Muscle layer of colon (tissue), 2 donors: ENCODE data around the gene ELFN2.
"Not testable (repeated sequence)": the region's sequence is repeated elsewhere in the genome, so short reads cannot be mapped to it uniquely, and the experiment has no call there.

ENCODE experiments used
- H3K27ac ChIP-seq: one replicate; pipeline ENCODE4 v1.7.0; 2013; ENCODE audit warnings: low read depth, mild to moderate bottlenecking, low read length, moderate library complexity
- H3K27me3 ChIP-seq, 2 donors: one replicate each; pipeline ENCODE4 v1.7.0; 2013; ENCODE audit warnings: low read length in 2 of 2, mild to moderate bottlenecking in 2 of 2; ENCODE audit not compliant: insufficient read depth in 2 of 2, control insufficient read depth in 1 of 2
- H3K36me3 ChIP-seq: one replicate; pipeline ENCODE4 v1.7.0; 2013; ENCODE audit warnings: mild to moderate bottlenecking, low read length; ENCODE audit not compliant: insufficient read depth
- H3K4me1 ChIP-seq: one replicate; pipeline ENCODE4 v1.7.0; 2013; ENCODE audit warnings: mild to moderate bottlenecking, low read length; ENCODE audit not compliant: insufficient read depth
- H3K4me3 ChIP-seq, 2 donors: one replicate each; pipeline ENCODE4 v1.7.0; 2013; ENCODE audit warnings: low read length in 2 of 2, low read depth in 1 of 2, mild to moderate bottlenecking in 1 of 2, moderate library complexity in 1 of 2
- H3K9ac ChIP-seq: one replicate; pipeline ENCODE4 v1.7.0; 2013; ENCODE audit warnings: low read length
- H3K9me3 ChIP-seq: one replicate; pipeline ENCODE4 v1.7.0; 2013; ENCODE audit warnings: mild to moderate bottlenecking, low read length
- donor health status: abdominal sarcoma.
- donor health status: Adenocarcinoma of cecum.

ELFN2 gene

DNA sequence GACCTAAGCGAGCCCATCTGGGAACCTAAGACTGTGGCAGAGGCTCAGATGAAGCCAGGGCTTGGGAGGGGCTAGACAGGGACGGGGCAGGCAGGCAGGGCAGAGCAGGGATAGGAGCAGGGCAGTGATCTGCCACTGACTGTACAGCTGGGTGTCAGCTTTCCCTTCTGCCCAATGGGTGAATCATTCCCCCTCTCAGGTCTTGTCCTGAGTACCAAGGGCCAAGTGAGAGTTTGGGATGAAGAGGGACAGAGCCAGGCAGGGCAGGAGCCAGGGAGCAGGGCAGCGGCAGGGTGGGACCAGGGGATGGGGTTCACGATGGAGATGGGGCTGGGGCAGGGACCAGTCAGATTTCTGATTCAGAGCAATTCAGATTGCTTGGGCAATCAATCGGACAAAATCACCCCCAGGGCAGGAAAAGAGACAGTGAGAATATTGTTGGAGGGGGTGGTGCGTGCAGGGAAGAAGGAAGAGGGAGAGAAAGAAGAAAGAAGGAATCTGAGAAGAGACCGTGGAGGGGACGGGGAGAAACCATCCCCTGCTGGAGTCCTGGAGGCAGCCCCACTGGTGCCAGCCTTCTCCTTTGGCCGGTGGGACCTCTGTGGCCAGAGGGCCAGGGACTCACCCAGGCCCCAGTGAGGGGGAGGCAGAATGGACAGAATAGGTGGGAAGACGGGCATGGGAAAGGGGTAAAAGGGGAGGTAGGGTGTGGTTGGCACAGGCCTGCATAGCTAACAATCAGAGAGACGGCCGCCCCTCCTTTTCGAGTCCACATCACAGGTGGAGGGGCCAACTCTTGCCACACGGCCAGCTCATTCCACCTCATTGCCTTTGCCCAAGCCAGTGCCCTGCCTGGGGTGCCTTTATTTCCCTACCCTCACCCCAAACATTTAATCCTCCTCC is 97.8 kb downstream of the ELFN2 start:
- Histone ChIP-seq H3K9me3 (no peaks in the 10 kb centered on the region), H3K27me3 (peaks cover 23 to 76% of the 10 kb centered on the region in 2 donors), H3K27ac (no peak overlapping the region), H3K36me3 (no peaks in the 10 kb centered on the region), H3K4me3 (no peak overlapping the region), H3K9ac (no peak overlapping the region), H3K4me1 (no peaks in the 10 kb centered on the region)

DNA sequence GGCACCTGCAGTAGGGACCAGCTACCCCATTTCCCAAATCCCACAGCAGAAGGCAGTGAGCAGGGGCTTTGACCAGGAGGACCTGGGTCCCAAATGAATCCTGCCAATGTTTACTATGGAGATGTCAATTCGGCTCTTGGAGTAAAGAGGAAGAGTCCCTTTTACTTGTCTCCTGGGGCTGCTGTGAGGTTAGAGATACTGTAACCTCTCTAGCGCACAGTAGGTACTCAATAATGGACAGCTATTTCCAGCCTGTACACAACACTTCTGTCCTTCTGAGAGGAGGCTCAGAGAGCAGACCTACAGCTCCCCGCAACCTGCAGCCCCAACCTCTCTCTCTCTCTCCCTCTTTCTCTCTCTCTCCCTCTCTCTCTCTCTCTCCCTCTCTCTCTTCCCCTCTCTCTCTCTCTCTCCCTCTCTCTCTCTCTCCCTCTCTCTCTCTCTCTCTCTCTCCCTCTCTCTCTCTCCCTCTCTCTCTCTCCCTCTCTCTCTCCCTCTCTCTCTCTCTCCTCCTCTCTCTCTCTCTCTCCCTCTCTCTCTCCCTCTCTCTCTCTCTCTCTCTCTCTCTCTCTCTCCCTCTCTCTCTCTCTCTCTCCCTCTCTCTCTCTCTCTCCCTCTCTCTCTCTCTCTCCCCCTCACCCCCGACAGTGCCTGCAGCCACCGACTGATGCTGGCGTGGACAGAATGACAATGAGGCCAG is 98.6 kb downstream of the ELFN2 start:
- H3K9me3 ChIP-seq, H3K36me3 ChIP-seq, H3K4me1 ChIP-seq, H3K9ac ChIP-seq, H3K27ac ChIP-seq, H3K4me3 ChIP-seq: not testable (repeated sequence)
- H3K27me3 ChIP-seq = peaks cover 18 to 76% of the 10 kb centered on the region in 2 donors

DNA sequence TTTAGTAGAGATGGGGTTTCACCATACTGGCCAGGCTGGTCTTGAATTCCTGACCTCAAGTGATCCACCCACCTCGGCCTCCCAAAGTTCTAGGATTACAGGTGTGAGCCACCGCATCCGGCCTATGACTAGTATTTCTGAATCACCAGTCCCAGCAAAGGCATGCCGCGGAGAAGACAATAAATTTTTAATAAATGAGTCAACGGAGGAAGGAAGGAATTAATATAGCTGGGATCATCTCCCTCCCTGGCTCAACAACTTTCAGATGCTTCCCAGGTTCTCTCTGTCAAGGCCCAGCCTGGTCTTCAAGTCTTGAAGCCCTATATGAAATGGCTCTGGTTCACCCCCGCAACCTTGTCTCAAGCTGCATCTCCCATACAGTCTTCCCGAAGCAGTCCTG is 99.3 kb downstream of the ELFN2 start:
- peaks cover 22 to 73% of the 10 kb centered on the region in 2 donors for H3K27me3 ChIP-seq
- H3K9ac ChIP-seq = no peak overlapping the region
- H3K36me3 ChIP-seq = no peaks in the 10 kb centered on the region
- H3K4me1 ChIP-seq = no peaks in the 10 kb centered on the region
- no peak overlapping the region for H3K4me3 ChIP-seq
- H3K27ac ChIP-seq = no peak overlapping the region
- H3K9me3 ChIP-seq = no peaks in the 10 kb centered on the region

DNA sequence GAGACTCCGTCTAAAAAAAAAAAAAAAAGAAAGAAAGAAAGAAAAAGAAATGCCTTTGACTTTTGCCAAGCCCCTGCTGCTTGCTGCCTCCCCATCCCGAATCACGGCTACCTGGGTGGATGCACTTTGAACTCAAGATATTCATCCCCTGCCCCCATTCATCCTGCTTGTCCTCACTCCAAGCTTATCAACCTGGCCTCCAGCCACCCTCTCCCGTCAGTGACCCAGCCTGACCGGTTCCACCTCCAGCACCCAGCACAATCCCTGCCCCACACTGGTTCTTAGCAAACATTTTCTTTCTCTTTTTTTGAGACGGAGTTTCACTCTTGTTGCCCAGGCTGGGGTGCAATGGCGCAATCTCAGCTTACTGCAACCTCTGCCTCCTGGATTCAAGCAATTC is 100.6 kb downstream of the ELFN2 start:
- Histone ChIP-seq H3K27ac (no peak overlapping the region), H3K4me3 (no peak overlapping the region), H3K27me3 (peaks cover 15 to 62% of the 10 kb centered on the region in 2 donors), H3K4me1 (no peaks in the 10 kb centered on the region), H3K9ac (no peak overlapping the region), H3K36me3 (no peaks in the 10 kb centered on the region), H3K9me3 (no peaks in the 10 kb centered on the region)

DNA sequence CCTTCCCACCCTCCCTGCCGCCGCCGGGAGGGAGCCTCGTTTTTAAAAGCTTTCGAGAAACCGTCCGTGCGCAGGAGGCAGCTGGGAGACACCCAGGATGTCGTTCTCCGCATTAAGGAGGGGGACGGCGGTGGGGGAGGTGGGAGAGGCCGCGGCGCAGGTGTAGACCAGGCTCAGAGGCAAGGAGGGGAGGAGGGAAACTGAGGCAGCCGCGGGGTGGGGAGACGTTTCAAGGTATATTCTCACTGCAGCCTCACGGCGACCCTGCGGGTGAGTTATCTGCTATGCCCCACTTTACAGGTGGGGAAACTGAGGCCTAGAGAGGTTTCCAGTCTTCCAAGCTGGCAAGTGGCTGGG is 102.3 kb downstream of the ELFN2 start:
- Histone ChIP-seq H3K4me3 (no peak overlapping the region), H3K36me3 (no peaks in the 10 kb centered on the region), H3K27ac (no peak overlapping the region), H3K9me3 (no peaks in the 10 kb centered on the region), H3K4me1 (no peaks in the 10 kb centered on the region), H3K9ac (no peak overlapping the region), H3K27me3 (peaks cover 10 to 50% of the 10 kb centered on the region in 2 donors)

DNA sequence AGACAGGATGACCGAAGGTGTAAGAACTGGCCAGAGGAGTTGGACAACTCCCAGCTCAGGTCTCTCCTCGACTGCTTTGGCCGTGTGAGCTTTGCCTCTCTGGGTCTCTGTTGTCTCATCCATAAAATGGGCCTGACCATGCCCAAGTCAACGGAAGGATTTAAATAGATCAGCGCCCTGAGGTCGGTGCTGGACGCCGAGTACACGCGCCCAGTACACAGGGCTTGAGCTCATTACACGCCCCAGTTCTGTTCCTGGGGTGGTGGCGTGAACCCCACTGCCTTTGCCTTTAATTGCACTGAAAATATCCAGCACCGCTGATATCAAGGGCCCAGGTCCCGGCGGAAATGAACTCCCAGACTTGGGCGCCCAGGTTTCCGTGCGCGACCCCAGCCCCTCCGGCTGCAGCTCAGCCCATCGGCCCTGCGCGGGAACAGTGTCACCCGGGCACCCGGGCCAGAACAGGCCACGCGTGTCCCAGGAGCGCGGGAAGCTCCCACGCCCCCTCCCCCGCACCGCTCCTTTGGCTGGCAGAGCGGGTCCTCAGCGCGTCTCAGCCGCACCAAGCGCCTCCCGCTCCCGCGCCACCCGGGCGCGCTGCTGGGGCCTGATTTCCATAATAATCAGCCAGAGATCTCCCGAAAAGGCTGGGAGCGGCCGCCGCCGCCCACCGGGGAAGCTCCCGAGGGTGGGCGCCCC is 102.8 kb downstream of the ELFN2 start:
- Histone ChIP-seq H3K9ac (no peak overlapping the region), H3K4me3 (no peak overlapping the region), H3K4me1 (no peaks in the 10 kb centered on the region), H3K27ac (no peak overlapping the region), H3K27me3 (peaks cover 10 to 45% of the 10 kb centered on the region in 2 donors), H3K9me3 (no peaks in the 10 kb centered on the region), H3K36me3 (no peaks in the 10 kb centered on the region)

DNA sequence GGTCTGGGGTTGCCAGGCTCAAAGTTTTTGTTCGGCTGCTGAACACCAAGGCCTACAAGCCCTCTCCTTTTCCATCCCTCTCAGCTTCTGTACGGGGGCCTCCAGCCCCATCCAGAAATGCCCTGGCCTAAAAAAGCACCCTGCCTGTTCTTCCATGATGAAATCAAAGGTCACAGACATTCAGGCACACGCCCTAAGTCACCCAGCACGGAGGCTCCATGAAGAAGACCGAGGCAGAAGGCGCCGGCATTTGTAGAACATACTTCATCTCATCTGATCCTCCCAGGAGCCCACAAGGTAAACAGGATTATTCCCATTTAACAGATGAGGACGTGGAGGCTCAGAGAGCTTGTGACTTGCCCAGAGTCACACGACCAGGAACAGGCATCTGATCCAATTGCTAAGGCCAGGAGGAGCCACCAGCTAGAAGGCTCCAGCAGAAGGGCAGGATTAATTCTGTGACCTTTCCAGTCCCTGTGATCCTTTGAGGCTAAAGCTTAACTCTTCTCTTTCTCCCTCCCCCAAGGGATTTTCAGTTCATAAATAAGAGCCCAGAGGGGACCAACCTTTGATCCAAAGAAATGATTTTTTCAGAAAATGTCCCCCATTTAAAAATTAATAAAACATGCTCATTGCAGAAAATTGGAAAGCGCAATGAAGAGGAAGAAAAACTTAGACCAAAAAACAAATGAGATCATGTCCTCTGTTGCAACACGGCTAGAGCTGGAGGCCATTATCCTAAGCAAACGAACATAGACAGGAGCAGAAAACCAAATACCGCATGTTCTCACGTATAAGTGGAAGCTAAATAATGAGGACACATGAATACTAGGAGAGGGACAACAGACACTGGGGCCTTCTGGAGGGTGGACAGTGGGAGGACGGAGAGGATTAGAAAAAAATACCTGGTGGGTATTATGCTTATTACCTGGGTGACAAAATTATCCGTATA is 106.3 kb downstream of the ELFN2 start:
- Histone ChIP-seq H3K36me3 (no peaks in the 10 kb centered on the region), H3K27ac (no peak overlapping the region), H3K9me3 (no peaks in the 10 kb centered on the region), H3K27me3 (peaks cover 5 to 31% of the 10 kb centered on the region in 2 donors), H3K9ac (no peak overlapping the region), H3K4me3 (no peak overlapping the region), H3K4me1 (no peaks in the 10 kb centered on the region)

DNA sequence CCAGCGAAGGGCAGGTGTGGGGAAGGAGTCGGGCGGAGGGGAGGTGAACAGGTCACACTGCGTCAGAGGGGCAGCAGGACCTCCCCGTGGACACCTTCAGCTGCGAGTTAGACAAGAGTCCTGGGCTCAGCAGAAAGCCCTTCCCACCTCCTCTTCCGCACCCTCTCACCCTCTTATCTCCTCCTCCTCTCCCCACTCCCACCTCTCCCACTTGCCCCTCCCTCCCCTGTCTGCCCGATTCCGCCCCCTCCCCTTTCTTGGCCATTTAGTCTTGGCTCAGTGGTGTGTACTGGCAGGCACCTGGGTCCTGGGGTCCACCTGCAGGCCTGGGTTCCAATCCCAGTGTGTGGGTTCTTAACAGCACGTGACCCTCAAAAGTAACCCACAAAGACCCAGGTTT is 107.8 kb downstream of the ELFN2 start:
- Histone ChIP-seq H3K4me1 (no peaks in the 10 kb centered on the region), H3K27me3 (peaks cover 5 to 24% of the 10 kb centered on the region in 2 donors), H3K4me3 (no peak overlapping the region), H3K9ac (no peak overlapping the region), H3K36me3 (no peaks in the 10 kb centered on the region), H3K9me3 (no peaks in the 10 kb centered on the region), H3K27ac (no peak overlapping the region)

DNA sequence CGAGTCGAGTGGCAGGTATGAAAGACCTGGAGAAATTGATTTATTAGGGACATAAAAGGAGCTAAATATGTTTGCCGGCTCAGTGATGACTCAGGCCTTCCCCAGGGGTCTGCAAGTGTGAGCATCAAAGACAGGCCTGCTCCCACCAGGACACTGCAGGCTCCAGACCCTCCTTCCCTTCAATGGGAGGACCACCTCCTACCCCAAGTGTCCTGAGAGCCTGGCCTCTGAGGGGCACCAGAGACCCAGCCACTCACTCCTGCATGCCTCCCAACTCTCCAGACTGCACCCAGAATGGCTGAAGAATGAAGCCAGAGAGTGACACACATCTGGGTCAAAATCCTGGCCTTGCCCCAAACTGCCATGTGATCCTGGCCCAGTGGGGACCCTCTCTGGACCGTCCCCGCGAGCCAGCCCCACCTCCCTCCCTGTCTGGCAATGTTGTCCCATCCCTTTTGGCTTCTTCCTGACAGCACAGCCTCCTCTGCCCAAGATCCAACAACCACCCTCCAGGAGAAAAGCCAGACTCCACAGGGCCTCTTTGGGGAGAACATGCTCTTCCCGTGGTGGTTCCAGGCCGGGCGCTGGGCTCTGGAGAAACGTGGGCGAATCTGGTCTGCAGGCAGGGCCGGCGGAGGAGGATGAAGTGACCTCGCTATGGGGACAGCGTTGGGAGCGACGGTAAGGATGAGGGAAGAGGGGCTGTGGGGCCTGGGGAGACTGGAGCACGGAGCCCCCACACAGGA is 108.7 kb downstream of the ELFN2 start:
- no peaks in the 10 kb centered on the region for H3K4me1 ChIP-seq
- H3K4me3 ChIP-seq = no peak overlapping the region
- H3K27ac ChIP-seq = no peak overlapping the region
- H3K9ac ChIP-seq = no peak overlapping the region
- H3K27me3 ChIP-seq = peaks cover 3 to 17% of the 10 kb centered on the region in 2 donors
- no peaks in the 10 kb centered on the region for H3K36me3 ChIP-seq
- no peaks in the 10 kb centered on the region for H3K9me3 ChIP-seq
